Ectodermal cell (in vitro differentiated cells): ENCODE results near the gene RGP1.

ENCODE experiments used
- H3K27ac ChIP-seq: 2 replicates; pipeline ENCODE4 v1.7.0; 2013; ENCODE audit warnings: mild to moderate bottlenecking, low read depth, low read length; ENCODE audit not compliant: insufficient read depth, poor library complexity, severe bottlenecking
- H3K27me3 ChIP-seq: 2 replicates; pipeline ENCODE4 v1.7.0; 2013; ENCODE audit warnings: mild to moderate bottlenecking, low read length; ENCODE audit not compliant: insufficient read depth, control insufficient read depth, poor library complexity, severe bottlenecking
- H3K36me3 ChIP-seq: one replicate; pipeline ENCODE4 v1.7.0; 2013; ENCODE audit warnings: low read length; ENCODE audit not compliant: control insufficient read depth, insufficient read depth
- H3K4me1 ChIP-seq: one replicate; pipeline ENCODE4 v1.7.0; 2013; ENCODE audit warnings: low read length; ENCODE audit not compliant: control insufficient read depth, insufficient read depth
- H3K4me3 ChIP-seq: 2 replicates; pipeline ENCODE4 v1.7.0; 2013; ENCODE audit warnings: low read depth, low read length, control low read depth; ENCODE audit not compliant: insufficient read depth
- H3K9me3 ChIP-seq: 2 replicates; pipeline ENCODE4 v1.7.0; 2013; ENCODE audit warnings: mild to moderate bottlenecking, low read length, moderate library complexity; ENCODE audit not compliant: control insufficient read depth
- WGBS, 2 experiments: methylation state at CpG; one replicate each; pipeline ENCODE4 v1.1.7; 2013; ENCODE audit warnings: missing lambda C conversion rate in 2 of 2; 5-methylcytosine and 5-hydroxymethylcytosine counted together

RGP1 gene

GRCh38 chr9:35801328-35802128 is 52.4 kb downstream of the RGP1 start:
- H3K9me3 ChIP-seq: no peaks in the 10 kb centered on the region
- WGBS, 2 experiments: 92 to 95% methylated on average over 13 of the region's 13 CpGs
- H3K27ac ChIP-seq: no peak overlapping the region
- peaks cover 14% of the 10 kb centered on the region for H3K36me3 ChIP-seq
- no peak overlapping the region for H3K4me3 ChIP-seq
- H3K4me1 ChIP-seq: no peaks in the 10 kb centered on the region
- H3K27me3 ChIP-seq: no peaks in the 10 kb centered on the region

GRCh38 chr9:35806101-35806500 is 57.0 kb downstream of the RGP1 start:
- Histone ChIP-seq H3K9me3 (no peaks in the 10 kb centered on the region), H3K4me1 (no peaks in the 10 kb centered on the region), H3K27ac (no peak overlapping the region), H3K27me3 (no peaks in the 10 kb centered on the region), H3K4me3 (no peak overlapping the region), H3K36me3 (peaks cover 17% of the 10 kb centered on the region)
- 96% methylated on average over 8 of the region's 8 CpGs for WGBS, 2 experiments
